D721Med (cell line): ENCODE results near the gene ADCY4.

Experiments used
- DNase-seq: peaks from one replicate; pipeline ENCODE4 v3.0.0; 2011; ENCODE audit warnings: low spot score; ENCODE audit not compliant: insufficient read length
- FAIRE-seq: peaks from 2 replicates; lab custom pipeline; 2011; peaks lifted over from hg19 to GRCh38; lab: Jason Lieb, UNC
- CTCF ChIP-seq: IDR thresholded peaks from 2 replicates; pipeline ENCODE4 v1.5.1; 2012; ENCODE audit warnings: mild to moderate bottlenecking, control low read depth; ENCODE audit not compliant: insufficient read depth; ENCODE audit errors: missing control alignments

The ADCY4 gene

DNA sequence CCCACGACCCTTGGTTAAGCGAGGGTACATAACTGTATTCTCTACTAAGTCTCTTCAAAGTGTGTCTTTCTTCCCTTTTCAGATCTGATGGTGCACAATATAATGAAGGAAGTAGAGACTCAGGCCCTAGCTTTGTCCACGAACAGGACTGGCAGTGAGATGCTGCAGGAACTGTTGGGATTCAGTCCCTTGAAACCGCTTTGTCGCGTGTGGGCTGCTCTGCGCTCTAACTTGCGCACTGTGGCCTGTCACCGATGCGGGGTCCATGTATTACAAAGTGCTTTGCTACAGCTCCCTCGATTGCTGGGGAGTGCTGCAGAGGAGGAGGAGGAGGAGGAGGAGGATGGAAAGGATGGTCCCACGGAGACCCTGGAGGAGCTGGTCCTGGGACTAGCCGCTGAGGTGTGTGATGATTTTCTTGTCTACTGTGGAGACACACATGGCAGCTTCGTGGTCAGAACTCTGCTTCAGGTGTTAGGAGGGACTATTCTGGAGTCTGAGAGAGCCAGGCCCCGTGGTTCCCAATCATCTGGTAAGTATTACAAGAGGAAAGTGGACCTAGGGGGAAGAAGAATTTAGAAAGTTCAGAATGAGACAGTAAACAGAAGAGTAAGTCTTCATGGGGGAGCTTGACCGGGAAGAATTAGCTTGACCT, 34.4 kb downstream of the ADCY4 start:
- TF ChIP-seq CTCF = no peak
- DNase-seq = no peak
- FAIRE-seq = no peak

- peak; percentile 95 for DNase-seq
- no peak for FAIRE-seq
Observed at GRCh38 chr14:24299255-24300191, 35.3 kb downstream of the ADCY4 start, which contains the start of the genes DHRS1 and NOP9. Gene DHRS1, minus strand, starts transcription at chr14:24299780. Its CDS starts 674 bp downstream, at chr14:24299106. Gene NOP9, plus strand, starts transcription at chr14:24299850. Its CDS starts 105 bp downstream, at chr14:24299955.

GRCh38 chr14:24298892-24299254, 36.0 kb downstream of the ADCY4 start:
- no peak for DNase-seq
- FAIRE-seq = no peak
- no peak for TF ChIP-seq CTCF

More at GRCh38 chr14:24299255-24300191, 35.3 kb downstream of the ADCY4 start, which contains the start of the genes DHRS1 and NOP9:
- TF ChIP-seq CTCF = no peak

GRCh38 chr14:24297190-24297964, 37.5 kb downstream of the ADCY4 start:
- DNase-seq (no peak), FAIRE-seq (no peak)
- TF ChIP-seq CTCF = peak; percentile 48

DNA sequence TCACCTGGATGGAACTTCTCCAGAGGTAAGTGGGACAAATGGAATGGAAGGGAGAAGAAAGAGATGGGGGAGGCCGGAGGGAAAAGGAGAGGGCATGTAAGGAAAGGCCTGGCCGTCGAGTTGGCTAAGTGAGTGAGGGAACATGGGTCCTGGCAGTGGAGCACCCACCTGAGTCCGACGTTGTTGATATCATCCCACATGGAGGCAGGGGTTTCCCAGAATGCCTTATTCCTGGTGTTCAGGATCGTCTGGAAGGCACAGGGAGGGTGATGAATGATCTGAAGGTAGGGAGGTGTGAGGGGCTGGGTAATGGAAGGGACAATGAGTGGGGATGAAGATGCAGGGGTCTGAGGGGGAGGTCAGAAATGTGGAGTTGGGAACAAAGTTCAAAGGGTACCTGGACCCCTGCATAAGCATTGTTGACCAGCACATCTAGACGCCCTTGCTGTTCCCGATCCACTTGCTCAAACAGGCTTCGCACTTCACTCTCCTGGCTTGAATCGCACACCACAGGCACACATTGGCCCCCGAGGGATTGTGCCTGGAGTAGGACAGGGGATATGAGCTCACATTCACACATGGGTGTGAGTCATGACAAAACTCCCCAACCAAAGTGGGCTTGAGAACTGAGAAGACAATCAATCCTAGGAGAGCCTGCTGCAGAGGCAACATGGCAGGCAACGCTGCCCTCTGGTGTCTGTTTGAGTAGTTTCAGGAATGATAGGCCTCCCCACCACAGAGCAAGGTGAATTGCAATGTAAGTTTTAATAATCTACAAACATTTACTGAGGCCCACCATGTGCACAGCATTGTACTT, 38.3 kb downstream of the ADCY4 start:
- TF ChIP-seq CTCF = peak; percentile 68
- peak; percentile 59 for DNase-seq
- FAIRE-seq = no peak

GRCh38 chr14:24293525-24293924, 41.3 kb downstream of the ADCY4 start:
- FAIRE-seq (no peak), DNase-seq (no peak)
- TF ChIP-seq CTCF = no peak
